ENCODE results near the gene CXADR. TPM values are rescaled to one million over a fixed set of nuclear protein-coding genes. Genes with fewer than 3 reads are reported as not detected.
A peak's percentile ranks its signal among the peaks of the same experiment; 100 is the strongest.

CXADR gene
- total RNA-seq, 2 experiments from 2014 or later = 6.3 to 6.6 TPM

- H3K4me3 ChIP-seq (ENCODE audit: low read depth, low read length, poor library complexity, severe bottlenecking) = no peak overlapping the region
- H3K9me2 ChIP-seq (ENCODE audit: insufficient read depth, low read length) = no peaks in the 10 kb centered on the region
- H3K4me1 ChIP-seq (ENCODE audit: insufficient read depth, low read length, poor library complexity, severe bottlenecking) = no peaks in the 10 kb centered on the region
- H4K20me1 ChIP-seq (ENCODE audit: insufficient read depth, low read length) = no peaks in the 10 kb centered on the region; the same call in 1 of the 2 replicates
- TF ChIP-seq EZH2phosphoT487 (IDR thresholded peaks at IDR 0.05; ENCODE audit: borderline replicate concordance, low read depth, low read length) (no peak), CTCF (conservative IDR thresholded peaks at IDR 0.05; ENCODE audit: low read length) (peak; percentile 88)
- no peak overlapping the region for H2AFZ ChIP-seq (ENCODE audit: low read length)
- H3K79me2 ChIP-seq (ENCODE audit: insufficient read depth, low read depth, low read length) = no peaks in the 10 kb centered on the region
- no peaks in the 10 kb centered on the region for H3K9me3 ChIP-seq (ENCODE audit: low read length)
- peak; percentile 72 for DNase-seq (ENCODE audit: low spot score)
- CTCF ChIA-PET (ENCODE audit: unreplicated experiment) = interaction anchor here (1.0 to 2.7 kb wide), 3 partner anchors 198 to 200 kb away, joined by 3 to 12 read pairs (median 5); no protein-coding TSS in a partner anchor
- no TSS peak for BruUV-seq (replicated peaks)
- intact Hi-C loops (cut with micrococcal nuclease; ENCODE audit: unreplicated experiment) = loop anchor here (1.0 to 5.0 kb wide), 2 partner anchors 159 to 199 kb away; no protein-coding TSS in a partner anchor
- no peak overlapping the region for H3K4me2 ChIP-seq (ENCODE audit: low read length)
- POLR2A ChIA-PET = interaction anchor here (0.6 to 1.8 kb wide), 11 partner anchors 10 to 1504 kb away, joined by 3 to 17 read pairs (median 4); no protein-coding TSS in a partner anchor
- H3K36me3 ChIP-seq (ENCODE audit: insufficient read depth, low read length) = peaks cover 24% of the 10 kb centered on the region
- H3K27ac ChIP-seq (ENCODE audit: low read depth, low read length, poor library complexity, severe bottlenecking) = no peak overlapping the region
These were observed 73.1 kb downstream of the CXADR start for GRCh38 chr21:17585875-17586450.

- no peak for DNase-seq (ENCODE audit: low spot score)
- no peak overlapping the region for H2AFZ ChIP-seq (ENCODE audit: low read length)
- ChIA-PET POLR2A (interaction anchor here (0.6 kb wide), 1 partner anchor 395 kb away, joined by 3 read pairs; no protein-coding TSS in a partner anchor), CTCF (ENCODE audit: unreplicated experiment) (no interaction called here)
- no peak overlapping the region for H3K27ac ChIP-seq (ENCODE audit: low read depth, low read length, poor library complexity, severe bottlenecking)
- no peaks in the 10 kb centered on the region for H3K4me1 ChIP-seq (ENCODE audit: insufficient read depth, low read length, poor library complexity, severe bottlenecking)
- BruUV-seq (replicated peaks) = no TSS peak
- H4K20me1 ChIP-seq (ENCODE audit: insufficient read depth, low read length) = no peaks in the 10 kb centered on the region; the same call in 1 of the 2 replicates
- TF ChIP-seq EZH2phosphoT487 (IDR thresholded peaks at IDR 0.05; ENCODE audit: borderline replicate concordance, low read depth, low read length) (no peak), CTCF (conservative IDR thresholded peaks at IDR 0.05; ENCODE audit: low read length) (no peak)
- no peaks in the 10 kb centered on the region for H3K9me3 ChIP-seq (ENCODE audit: low read length)
- H3K4me3 ChIP-seq (ENCODE audit: low read depth, low read length, poor library complexity, severe bottlenecking) = no peak overlapping the region
- H3K36me3 ChIP-seq (ENCODE audit: insufficient read depth, low read length) = peaks cover 68% of the 10 kb centered on the region
- no peaks in the 10 kb centered on the region for H3K9me2 ChIP-seq (ENCODE audit: insufficient read depth, low read length)
- H3K79me2 ChIP-seq (ENCODE audit: insufficient read depth, low read depth, low read length) = no peaks in the 10 kb centered on the region
- no peak overlapping the region for H3K4me2 ChIP-seq (ENCODE audit: low read length)
- intact Hi-C loops (cut with micrococcal nuclease; ENCODE audit: unreplicated experiment) = no loop called here
These were observed 77.6 kb downstream of the CXADR start for GRCh38 chr21:17590430-17590829.

DNA sequence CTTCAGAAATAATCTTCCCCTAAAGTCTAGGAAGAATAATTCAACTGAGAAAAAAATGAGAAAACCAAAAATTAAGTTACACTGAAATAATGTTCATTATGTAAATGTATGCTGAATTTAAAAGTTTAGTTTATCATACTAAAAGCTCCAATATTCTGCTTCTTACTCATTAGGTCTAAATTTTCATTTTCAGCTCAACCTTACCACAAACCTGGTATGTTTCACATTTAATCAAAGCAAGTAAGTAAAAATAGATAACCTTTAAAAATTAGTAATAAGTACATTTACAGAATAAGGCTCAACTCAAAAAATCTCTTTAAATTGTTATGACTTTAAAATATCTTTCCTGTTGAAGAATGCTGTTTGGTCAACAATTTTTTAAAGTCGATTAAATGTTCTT lies 84.8 kb downstream of the CXADR start:
- no peak for DNase-seq (ENCODE audit: low spot score)
- CTCF ChIA-PET (ENCODE audit: unreplicated experiment) = no interaction called here
- H3K27ac ChIP-seq (ENCODE audit: low read depth, low read length, poor library complexity, severe bottlenecking) = no peak overlapping the region
- no peaks in the 10 kb centered on the region for H3K9me3 ChIP-seq (ENCODE audit: low read length)
- no peak overlapping the region for H3K4me2 ChIP-seq (ENCODE audit: low read length)
- BruUV-seq (replicated peaks) = no TSS peak
- peaks cover 18% of the 10 kb centered on the region; the same call in 1 of the 2 replicates for H3K79me2 ChIP-seq (ENCODE audit: insufficient read depth, low read depth, low read length)
- H3K36me3 ChIP-seq (ENCODE audit: insufficient read depth, low read length) = peaks cover 100% of the 10 kb centered on the region
- H4K20me1 ChIP-seq (ENCODE audit: insufficient read depth, low read length) = no peaks in the 10 kb centered on the region
- TF ChIP-seq CTCF (conservative IDR thresholded peaks at IDR 0.05; ENCODE audit: low read length) (no peak), EZH2phosphoT487 (IDR thresholded peaks at IDR 0.05; ENCODE audit: borderline replicate concordance, low read depth, low read length) (no peak)
- no peak overlapping the region for H3K4me3 ChIP-seq (ENCODE audit: low read depth, low read length, poor library complexity, severe bottlenecking)
- peaks cover 11% of the 10 kb centered on the region for H3K4me1 ChIP-seq (ENCODE audit: insufficient read depth, low read length, poor library complexity, severe bottlenecking)
- intact Hi-C loops (cut with micrococcal nuclease; ENCODE audit: unreplicated experiment) = no loop called here
- H3K9me2 ChIP-seq (ENCODE audit: insufficient read depth, low read length) = no peaks in the 10 kb centered on the region
- POLR2A ChIA-PET = interaction anchor here (1.5 to 3.6 kb wide), 2 partner anchors 12 to 210 kb away, joined by 9 to 30 read pairs; no protein-coding TSS in a partner anchor
- H2AFZ ChIP-seq (ENCODE audit: low read length) = no peak overlapping the region

Measured in OCI-LY7 (cell line).